ENCODE results near the gene MED26. TPM values are rescaled to one million over a fixed set of nuclear protein-coding genes. Genes with fewer than 3 reads are reported as not detected.

Gene MED26
- total RNA-seq, 1 donor from 2014 or later = 13.3 TPM

DNA sequence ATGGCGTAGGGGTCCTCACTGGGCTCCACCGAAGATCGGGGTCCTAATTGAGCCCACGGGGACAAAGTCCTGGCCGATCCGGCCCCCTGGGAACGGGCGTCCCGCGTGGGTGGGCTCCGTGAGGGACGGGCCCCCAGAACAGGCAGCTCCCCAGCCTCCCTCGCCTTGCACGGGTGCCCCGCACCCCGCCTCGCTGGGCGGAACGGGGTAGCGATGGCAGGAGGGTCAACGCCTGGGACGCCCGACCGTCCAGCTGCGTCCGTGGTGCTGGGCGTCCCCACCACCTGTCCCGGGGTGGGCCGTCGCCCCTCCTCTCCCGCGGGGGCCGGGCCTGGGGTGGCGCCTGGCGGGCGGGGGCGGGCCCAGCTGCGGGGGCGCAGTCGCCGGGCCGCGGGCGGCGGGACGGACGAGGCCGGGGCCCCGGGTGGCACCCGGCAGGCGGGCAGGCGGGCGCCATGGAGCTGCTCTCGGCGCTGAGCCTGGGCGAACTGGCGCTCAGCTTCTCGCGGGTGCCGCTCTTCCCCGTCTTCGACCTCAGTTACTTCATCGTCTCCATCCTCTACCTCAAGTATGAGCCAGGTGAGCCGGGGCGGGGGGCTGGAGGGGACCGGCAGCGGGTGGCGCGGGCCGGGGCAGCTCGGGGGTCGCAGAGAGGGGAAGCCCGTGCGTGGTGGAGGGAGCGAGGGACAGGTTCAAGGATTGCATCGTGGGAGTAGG, 32.9 kb upstream of the MED26 start, which contains the start of gene TMEM38A:
TMEM38A (plus strand) TSS at position 377 of the 717 bp plus-strand sequence; CDS start at position 456, 79 bp downstream.
- Mint-ChIP-seq H3K27me3 (ENCODE audit: unreplicated experiment) (peaks cover 8% of the 10 kb centered on the region), H3K4me3 (ENCODE audit: unreplicated experiment) (peak within 1 kb of the TSS; percentile 98), H3K27ac (ENCODE audit: unreplicated experiment) (peak within 1 kb of the TSS; percentile 99), H3K9me3 (ENCODE audit: unreplicated experiment) (no peaks in the 10 kb centered on the region), H3K4me1 (ENCODE audit: unreplicated experiment) (peaks cover 14% of the 10 kb centered on the region), H3K36me3 (ENCODE audit: low read depth, unreplicated experiment) (peaks cover 23% of the 10 kb centered on the region)
- peak; percentile 22 for DNase-seq (ENCODE audit: low spot score)
- TF ChIP-seq, protein P1, sequence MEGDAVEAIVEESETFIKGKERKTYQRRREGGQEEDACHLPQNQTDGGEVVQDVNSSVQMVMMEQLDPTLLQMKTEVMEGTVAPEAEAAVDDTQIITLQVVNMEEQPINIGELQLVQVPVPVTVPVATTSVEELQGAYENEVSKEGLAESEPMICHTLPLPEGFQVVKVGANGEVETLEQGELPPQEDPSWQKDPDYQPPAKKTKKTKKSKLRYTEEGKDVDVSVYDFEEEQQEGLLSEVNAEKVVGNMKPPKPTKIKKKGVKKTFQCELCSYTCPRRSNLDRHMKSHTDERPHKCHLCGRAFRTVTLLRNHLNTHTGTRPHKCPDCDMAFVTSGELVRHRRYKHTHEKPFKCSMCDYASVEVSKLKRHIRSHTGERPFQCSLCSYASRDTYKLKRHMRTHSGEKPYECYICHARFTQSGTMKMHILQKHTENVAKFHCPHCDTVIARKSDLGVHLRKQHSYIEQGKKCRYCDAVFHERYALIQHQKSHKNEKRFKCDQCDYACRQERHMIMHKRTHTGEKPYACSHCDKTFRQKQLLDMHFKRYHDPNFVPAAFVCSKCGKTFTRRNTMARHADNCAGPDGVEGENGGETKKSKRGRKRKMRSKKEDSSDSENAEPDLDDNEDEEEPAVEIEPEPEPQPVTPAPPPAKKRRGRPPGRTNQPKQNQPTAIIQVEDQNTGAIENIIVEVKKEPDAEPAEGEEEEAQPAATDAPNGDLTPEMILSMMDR (IDR thresholded peaks at IDR 0.05; ENCODE audit: unreplicated experiment) = no peak

DNA sequence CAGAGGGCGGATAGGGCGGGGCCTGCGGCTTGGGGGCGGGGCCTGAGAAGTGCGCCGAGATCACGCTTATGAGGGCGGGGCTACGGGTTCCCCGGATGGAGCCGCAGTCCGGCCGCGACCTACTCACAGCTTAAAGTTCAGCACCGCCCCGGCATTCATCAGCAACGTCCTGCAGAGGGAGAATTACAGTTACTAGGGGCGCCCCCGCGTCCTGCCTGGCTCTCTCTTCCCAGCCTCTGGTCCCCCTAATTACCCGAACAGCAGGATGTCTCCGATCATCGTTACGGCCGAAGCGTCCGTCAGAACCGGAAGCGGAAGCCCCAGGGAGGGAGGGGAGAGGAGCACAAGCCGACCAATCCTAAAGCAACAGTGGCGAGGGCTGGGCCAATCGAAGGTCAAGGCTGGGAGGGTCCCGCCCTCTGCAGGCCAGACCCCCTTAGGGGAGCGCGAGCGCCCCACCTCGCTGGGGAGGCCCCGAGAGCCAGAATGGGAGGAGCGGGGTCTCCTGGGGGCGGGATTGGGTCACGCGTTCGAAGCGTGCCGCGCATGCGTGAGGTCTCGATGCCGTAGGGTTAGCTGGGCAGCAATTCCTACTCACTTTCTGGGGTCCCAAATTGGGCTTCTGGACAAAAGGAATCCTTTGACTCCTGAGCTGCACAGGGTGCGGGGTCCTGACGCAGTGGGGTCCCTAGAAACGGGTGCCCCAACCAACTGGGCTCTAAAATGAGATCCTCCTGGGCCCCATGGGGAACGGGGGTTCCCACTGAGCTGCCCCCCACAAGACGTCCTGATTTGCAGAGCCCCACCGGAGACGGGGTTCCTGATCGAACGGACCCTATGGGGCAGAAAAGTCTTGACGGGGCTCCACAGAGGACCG, 32.1 kb upstream of the MED26 start, which contains the start of gene SMIM7:
SMIM7 (minus strand) TSS at position 313 of the 877 bp plus-strand sequence; CDS start at position 279, 34 bp downstream.
- TF ChIP-seq, protein P1 (IDR thresholded peaks at IDR 0.05; ENCODE audit: unreplicated experiment) = no peak
- Mint-ChIP-seq H3K4me3 (ENCODE audit: unreplicated experiment) (peak within 1 kb of the TSS; percentile 98), H3K9me3 (ENCODE audit: unreplicated experiment) (no peaks in the 10 kb centered on the region), H3K27me3 (ENCODE audit: unreplicated experiment) (peaks cover 8% of the 10 kb centered on the region), H3K36me3 (ENCODE audit: low read depth, unreplicated experiment) (peaks cover 23% of the 10 kb centered on the region), H3K27ac (ENCODE audit: unreplicated experiment) (peak within 1 kb of the TSS; percentile 99), H3K4me1 (ENCODE audit: unreplicated experiment) (peaks cover 14% of the 10 kb centered on the region)
- peak; percentile 98 for DNase-seq (ENCODE audit: low spot score)

DNA sequence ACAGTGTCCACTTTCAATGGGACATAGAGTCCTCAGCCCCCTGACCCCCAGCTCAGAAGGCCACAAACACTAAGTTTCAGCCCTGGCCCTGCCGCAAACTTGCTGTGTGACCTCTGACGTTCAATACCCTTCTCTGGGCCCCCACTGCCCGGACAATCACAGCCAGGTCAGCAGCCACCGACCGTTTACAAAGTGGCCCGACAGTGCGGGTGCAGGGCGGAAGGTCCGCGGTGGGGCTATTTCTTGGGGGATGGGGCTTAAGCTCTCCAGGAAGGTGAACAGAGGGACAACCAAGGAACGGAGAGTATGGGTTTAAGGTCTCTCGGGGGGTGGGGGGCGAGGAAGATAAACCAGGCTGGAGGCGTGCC, 31.4 kb upstream of the MED26 start:
- no peak for DNase-seq (ENCODE audit: low spot score)
- peaks cover 8% of the 10 kb centered on the region for H3K27me3 Mint-ChIP-seq (ENCODE audit: unreplicated experiment)
- TF ChIP-seq, protein P1 (IDR thresholded peaks at IDR 0.05; ENCODE audit: unreplicated experiment) = no peak
- peak overlapping the region; percentile 99 for H3K27ac Mint-ChIP-seq (ENCODE audit: unreplicated experiment)
- peaks cover 23% of the 10 kb centered on the region for H3K36me3 Mint-ChIP-seq (ENCODE audit: low read depth, unreplicated experiment)
- peak overlapping the region; percentile 98 for H3K4me3 Mint-ChIP-seq (ENCODE audit: unreplicated experiment)
- H3K4me1 Mint-ChIP-seq (ENCODE audit: unreplicated experiment) = peaks cover 14% of the 10 kb centered on the region
- no peaks in the 10 kb centered on the region for H3K9me3 Mint-ChIP-seq (ENCODE audit: unreplicated experiment)

DNA sequence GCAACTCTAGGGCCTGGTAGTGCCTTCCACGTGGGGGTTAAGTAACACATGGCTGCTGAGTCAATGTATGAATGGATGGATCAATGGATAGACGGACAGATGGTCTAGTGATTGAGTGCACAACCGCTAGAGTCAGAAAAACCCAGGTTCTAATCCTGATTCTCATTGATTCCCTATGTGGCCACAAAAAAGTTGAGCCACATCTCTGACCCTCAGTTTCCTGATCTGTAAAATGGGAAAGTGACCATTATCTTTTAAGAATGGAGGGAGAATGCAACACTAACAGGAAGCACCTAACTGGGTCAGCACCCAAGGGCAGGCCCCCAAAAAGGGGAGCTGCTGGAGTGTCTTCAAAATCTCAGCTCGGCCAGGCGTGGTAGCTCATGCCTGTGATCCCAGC, 29.4 kb upstream of the MED26 start:
- H3K4me3 Mint-ChIP-seq (ENCODE audit: unreplicated experiment) = peak overlapping the region; percentile 63
- H3K27ac Mint-ChIP-seq (ENCODE audit: unreplicated experiment) = no peak overlapping the region
- H3K36me3 Mint-ChIP-seq (ENCODE audit: low read depth, unreplicated experiment) = peaks cover 37% of the 10 kb centered on the region
- no peaks in the 10 kb centered on the region for H3K9me3 Mint-ChIP-seq (ENCODE audit: unreplicated experiment)
- no peak for DNase-seq (ENCODE audit: low spot score)
- peaks cover 8% of the 10 kb centered on the region for H3K27me3 Mint-ChIP-seq (ENCODE audit: unreplicated experiment)
- TF ChIP-seq, protein P1 (IDR thresholded peaks at IDR 0.05; ENCODE audit: unreplicated experiment) = no peak
- H3K4me1 Mint-ChIP-seq (ENCODE audit: unreplicated experiment) = peaks cover 8% of the 10 kb centered on the region

Data from endothelial cell (in vitro differentiated cells).